ENCODE results near the gene SERPINI1. TPM values are rescaled to one million over a fixed set of nuclear protein-coding genes. Genes with fewer than 3 reads are reported as not detected.

SERPINI1 gene
- total RNA-seq, 4 donors from 2014 or later = 3.1 to 4.0 (median 3.5) TPM

GRCh38 chr3:167783781-167784180 lies 48.3 kb downstream of the SERPINI1 start:
- intact Hi-C loops (cut with DNase I) = no loop called here
- Histone ChIP-seq H3K4me1 (peaks cover 0 to 3% of the 10 kb centered on the region in 2 donors), H3K4me3 (replicated peaks in 1 of 3) (no peak overlapping the region), H3K9me3 (no peaks in the 10 kb centered on the region), H3K36me3 (no peaks in the 10 kb centered on the region), H3K27me3 (no peaks in the 10 kb centered on the region), H3K27ac (no peak overlapping the region)
- DNase-seq = no peak
- WGBS, 2 donors = 50% methylated on average over 1 of the region's 1 CpG
- no peak for TF ChIP-seq POLR2A (IDR thresholded peaks at IDR 0.05)
- no peak for TF ChIP-seq CTCF (IDR thresholded peaks at IDR 0.05)

- DNase-seq = no peak
- peaks cover 0 to 2% of the 10 kb centered on the region in 2 donors for H3K4me1 ChIP-seq
- WGBS, 2 donors = 86 to 97% methylated on average over 3 of the region's 3 CpGs
- intact Hi-C loops (cut with DNase I) = no loop called here
- no peak overlapping the region for H3K27ac ChIP-seq
- H3K27me3 ChIP-seq = no peaks in the 10 kb centered on the region
- no peak overlapping the region for H3K4me3 ChIP-seq (replicated peaks in 1 of 3)
- H3K9me3 ChIP-seq = no peaks in the 10 kb centered on the region
- TF ChIP-seq CTCF (IDR thresholded peaks at IDR 0.05) (no peak), POLR2A (IDR thresholded peaks at IDR 0.05) (no peak)
- no peaks in the 10 kb centered on the region for H3K36me3 ChIP-seq
These were observed 50.3 kb downstream of the SERPINI1 start for GRCh38 chr3:167785790-167786189.

GRCh38 chr3:167787440-167787839 lies 51.9 kb downstream of the SERPINI1 start:
- H3K27me3 ChIP-seq = no peaks in the 10 kb centered on the region
- DNase-seq = no peak
- no peak overlapping the region for H3K27ac ChIP-seq
- intact Hi-C loops (cut with DNase I) = no loop called here
- TF ChIP-seq CTCF (IDR thresholded peaks at IDR 0.05) (no peak), POLR2A (IDR thresholded peaks at IDR 0.05) (no peak)
- H3K4me1 ChIP-seq = no peaks in the 10 kb centered on the region
- no peak overlapping the region for H3K4me3 ChIP-seq (replicated peaks in 1 of 3)
- no peaks in the 10 kb centered on the region for H3K36me3 ChIP-seq
- no peaks in the 10 kb centered on the region for H3K9me3 ChIP-seq
- 30 to 32% methylated on average over 4 of the region's 4 CpGs for WGBS, 2 donors

GRCh38 chr3:167798443-167798842 lies 62.9 kb downstream of the SERPINI1 start:
- intact Hi-C loops (cut with DNase I) = no loop called here
- H3K36me3 ChIP-seq = no peaks in the 10 kb centered on the region
- H3K27me3 ChIP-seq = no peaks in the 10 kb centered on the region
- DNase-seq = no peak
- no peak for TF ChIP-seq POLR2A (IDR thresholded peaks at IDR 0.05)
- TF ChIP-seq CTCF (IDR thresholded peaks at IDR 0.05) = no peak
- no peaks in the 10 kb centered on the region for H3K4me1 ChIP-seq
- H3K27ac ChIP-seq = no peak overlapping the region
- no peak overlapping the region for H3K4me3 ChIP-seq (replicated peaks in 1 of 3)
- no peaks in the 10 kb centered on the region for H3K9me3 ChIP-seq

GRCh38 chr3:167808910-167809309 lies 73.4 kb downstream of the SERPINI1 start:
- Histone ChIP-seq H3K27ac (no peak overlapping the region), H3K27me3 (no peaks in the 10 kb centered on the region), H3K4me1 (peaks cover 4% of the 10 kb centered on the region in 2 donors), H3K4me3 (replicated peaks in 1 of 3) (no peak overlapping the region), H3K9me3 (no peaks in the 10 kb centered on the region), H3K36me3 (no peaks in the 10 kb centered on the region)
- no peak for DNase-seq
- WGBS, 2 donors = 37 to 51% methylated on average over 2 of the region's 2 CpGs
- intact Hi-C loops (cut with DNase I) = no loop called here
- TF ChIP-seq CTCF (IDR thresholded peaks at IDR 0.05) (no peak), POLR2A (IDR thresholded peaks at IDR 0.05) (no peak)
